M059J (cell line): ENCODE results near the gene INHA. TPM values are rescaled to one million over a fixed set of nuclear protein-coding genes. Genes with fewer than 3 reads are reported as not detected.
A peak's percentile ranks its signal among the peaks of the same experiment; 100 is the strongest.

Source experiments
- DNase-seq: peaks from one replicate; pipeline ENCODE4 v3.0.0-alpha.2; 2012; ENCODE audit warnings: low read depth
- total RNA-seq: library from RNA; depleted of rRNA; stranded (reverse); fragments of >200 nt; shearing (Covaris generic); gene quantifications from 2 replicates; pipeline ENCODE4 v1.2.3, GENCODE V29; 2014

INHA gene
- total RNA-seq, 1 experiment from 2014 or later, result 0.12 TPM

DNA sequence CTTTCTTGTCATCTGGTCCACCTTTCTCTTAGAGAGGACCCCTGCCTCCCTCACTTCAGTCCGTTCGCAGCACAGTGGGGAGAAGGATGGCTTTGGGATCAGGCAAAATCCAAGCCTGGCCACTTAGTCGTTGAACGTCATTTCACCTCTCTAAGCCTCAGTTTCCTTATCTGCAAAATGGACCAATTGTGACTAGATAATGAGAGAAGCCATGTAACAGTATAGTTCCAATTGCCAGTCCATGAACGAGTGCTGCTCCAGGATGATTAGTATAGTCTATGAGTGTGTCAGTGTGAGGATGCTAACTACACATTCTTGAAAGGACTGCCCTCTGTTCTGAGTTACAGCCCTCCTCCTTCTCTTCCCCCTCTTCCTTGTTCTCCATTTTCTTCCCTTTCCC is 1.1 kb downstream of the INHA start:
- DNase-seq, result no peak

DNA sequence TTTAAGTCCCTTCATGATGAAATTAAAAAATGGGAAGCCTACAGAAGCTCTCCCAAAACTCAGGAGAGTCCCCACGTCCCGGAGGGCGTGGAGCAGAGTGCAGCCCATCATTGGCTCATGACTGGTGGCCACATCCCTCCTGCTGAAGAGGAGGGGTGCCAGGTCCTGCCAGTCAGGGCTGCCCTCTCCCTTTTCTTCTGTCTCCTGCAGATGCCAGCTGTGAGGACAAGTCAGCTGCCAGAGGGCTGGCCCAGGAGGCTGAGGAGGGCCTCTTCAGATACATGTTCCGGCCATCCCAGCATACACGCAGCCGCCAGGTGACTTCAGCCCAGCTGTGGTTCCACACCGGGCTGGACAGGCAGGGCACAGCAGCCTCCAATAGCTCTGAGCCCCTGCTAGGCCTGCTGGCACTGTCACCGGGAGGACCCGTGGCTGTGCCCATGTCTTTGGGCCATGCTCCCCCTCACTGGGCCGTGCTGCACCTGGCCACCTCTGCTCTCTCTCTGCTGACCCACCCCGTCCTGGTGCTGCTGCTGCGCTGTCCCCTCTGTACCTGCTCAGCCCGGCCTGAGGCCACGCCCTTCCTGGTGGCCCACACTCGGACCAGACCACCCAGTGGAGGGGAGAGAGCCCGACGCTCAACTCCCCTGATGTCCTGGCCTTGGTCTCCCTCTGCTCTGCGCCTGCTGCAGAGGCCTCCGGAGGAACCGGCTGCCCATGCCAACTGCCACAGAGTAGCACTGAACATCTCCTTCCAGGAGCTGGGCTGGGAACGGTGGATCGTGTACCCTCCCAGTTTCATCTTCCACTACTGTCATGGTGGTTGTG is 2.6 kb downstream of the INHA start:
- DNase-seq, result no peak

DNA sequence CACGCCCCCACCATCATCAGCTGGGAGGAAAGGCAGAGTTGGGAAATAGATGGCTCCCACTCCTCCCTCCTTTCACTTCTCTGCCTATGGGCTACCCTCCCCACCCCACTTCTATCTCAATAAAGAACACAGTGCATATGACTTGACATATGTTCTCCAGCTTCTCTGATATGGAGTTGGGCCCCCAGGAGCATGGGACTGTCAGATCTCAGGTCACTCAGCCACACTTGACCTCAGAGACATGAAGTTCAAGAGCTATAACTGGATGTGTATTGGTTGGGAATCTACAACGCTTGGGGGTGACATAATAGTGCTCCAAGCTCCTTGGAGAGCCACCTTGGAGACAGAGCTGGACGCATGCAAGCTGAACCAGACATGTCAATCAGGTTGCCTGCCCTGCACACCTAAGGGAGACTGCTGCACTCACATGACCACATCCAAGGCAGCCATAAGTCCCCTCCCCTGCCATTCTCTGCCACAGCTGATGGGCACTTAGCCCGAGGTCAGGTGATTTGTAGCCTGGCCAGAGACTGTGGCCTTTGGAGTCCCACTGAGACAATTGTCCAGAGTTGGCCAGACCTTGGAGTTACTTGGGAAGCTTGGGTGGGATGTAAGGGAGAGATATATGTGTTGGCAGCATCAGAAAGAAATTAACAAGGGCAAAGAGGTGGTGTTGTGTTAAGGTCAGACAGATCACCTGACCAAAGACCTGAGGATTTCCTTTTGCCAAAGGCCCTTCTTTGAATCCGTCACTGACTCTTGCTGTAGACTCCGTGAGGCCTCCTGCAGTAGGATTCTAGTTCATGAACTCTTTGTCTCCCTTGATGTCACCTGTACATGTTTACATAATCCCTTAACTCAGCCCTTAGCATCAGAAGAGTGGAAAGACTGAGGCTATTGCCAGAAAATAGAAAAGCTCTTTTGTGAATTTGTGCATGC is 3.7 kb downstream of the INHA start:
- DNase-seq, result no peak

- peak; percentile 34 for DNase-seq
Observed at GRCh38 chr2:219576505-219577388, 4.6 kb downstream of the INHA start.

- no peak for DNase-seq
Observed at GRCh38 chr2:219578811-219579613, 6.9 kb downstream of the INHA start.

DNA sequence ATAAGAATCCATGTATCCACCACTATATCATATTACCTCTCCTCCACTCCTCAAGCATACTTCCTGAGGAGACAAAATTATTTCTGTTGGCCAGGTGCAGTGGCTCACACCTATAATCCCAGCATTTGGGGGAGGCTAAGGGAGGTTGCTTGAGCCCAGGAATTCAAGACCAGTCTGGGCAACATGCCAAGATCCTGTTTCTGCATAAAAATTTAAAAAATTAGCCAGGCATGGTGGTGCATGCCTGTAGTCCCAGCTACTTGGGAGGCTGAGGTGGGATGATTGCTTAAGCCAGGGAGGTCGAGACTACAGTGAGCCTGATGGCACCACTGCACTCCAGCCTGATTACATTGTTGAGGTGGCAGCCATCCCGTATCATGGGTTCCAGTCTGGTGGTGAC is 9.2 kb downstream of the INHA start:
- no peak for DNase-seq

DNA sequence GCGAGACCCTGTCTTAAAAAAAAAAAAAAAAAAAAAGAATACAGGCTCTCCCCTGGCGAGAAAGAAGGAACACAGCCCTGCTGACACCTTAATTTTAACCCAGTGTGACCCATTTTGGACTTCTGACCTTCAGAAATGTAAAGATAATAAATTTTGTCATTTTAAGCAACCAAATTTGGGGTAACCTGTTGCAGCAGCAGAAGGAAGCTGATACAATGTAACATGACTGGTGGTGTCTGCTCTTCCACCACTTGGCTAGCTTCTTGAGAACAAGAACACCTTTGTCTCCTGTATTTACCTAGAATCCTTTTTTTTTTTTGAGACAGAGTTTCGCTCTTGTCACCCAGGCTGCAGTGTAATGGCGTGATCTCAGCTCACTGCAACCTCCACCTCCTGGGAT is 19.0 kb downstream of the INHA start:
- no peak for DNase-seq

DNA sequence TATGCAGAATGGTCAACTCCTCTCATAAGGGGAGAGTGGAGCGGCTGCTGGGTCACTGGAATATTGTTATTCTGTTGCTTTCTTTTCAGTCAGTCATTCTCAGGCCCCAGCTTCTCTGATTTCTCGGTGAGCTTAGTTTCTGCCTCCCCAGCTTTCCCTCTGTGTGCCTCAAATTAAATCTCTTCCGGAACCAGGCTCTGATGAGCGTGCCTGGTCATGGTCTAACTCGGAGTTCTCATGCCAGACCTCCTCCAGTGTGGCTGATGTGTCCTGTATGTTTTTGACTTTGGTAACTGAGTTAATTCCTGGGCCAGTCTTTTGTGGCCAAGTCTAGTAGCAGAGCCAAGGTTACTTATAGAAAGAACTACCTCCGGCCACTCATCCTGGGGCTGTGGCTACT is 20.6 kb downstream of the INHA start:
- DNase-seq, result no peak

DNA sequence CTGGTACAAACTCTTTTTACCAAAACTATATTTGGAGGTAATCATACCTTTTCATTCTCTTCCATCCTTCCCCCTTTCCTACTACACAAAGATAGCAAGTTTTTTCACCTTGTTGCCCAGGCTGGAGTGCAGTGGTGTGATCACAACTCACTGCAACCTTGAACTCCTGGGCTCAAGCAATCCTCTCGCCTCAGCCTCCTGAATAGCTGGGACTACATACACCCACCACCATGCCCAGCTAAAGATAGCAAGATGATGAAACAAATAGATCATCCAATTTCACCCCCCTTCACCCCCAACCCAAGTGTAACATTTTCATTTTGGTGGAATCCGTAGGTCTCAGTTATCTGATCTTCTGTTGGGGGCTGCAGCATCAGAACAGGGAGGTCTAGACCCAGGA is 21.0 kb downstream of the INHA start:
- DNase-seq, result no peak

GRCh38 chr2:219595256-219595655 is 23.1 kb downstream of the INHA start:
- no peak for DNase-seq

DNA sequence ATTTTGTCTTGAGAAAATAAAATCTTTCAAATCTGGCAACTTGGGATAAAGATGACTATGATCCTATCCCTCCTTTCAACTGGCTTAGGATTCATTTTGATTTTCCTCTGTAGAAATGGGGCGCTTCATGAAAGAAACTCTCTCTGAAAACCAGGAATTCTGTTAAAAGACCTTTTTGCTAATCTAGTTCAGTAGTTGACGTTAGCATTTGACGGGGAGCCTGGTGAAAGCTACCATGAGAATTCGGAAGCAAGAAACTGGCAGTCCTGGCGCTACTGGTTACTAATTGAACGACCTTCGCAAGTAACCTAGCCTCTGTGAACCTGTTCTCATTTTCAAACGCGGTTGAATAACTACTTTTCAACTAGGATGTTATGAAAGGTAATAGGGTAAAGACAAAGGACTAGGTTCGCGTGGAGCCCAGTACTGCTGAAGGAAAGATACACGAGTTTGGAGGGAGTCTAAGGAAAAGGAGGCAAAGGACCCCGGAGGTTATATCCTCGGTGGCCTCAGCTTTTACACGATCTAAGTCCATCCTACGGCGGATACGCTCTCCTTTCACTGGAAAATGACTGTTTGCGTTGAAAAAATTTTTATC is 24.9 kb downstream of the INHA start:
- DNase-seq, result peak; percentile 30

- DNase-seq, result peak; percentile 97
Observed at GRCh38 chr2:219597552-219598307, 25.6 kb downstream of the INHA start, which contains the start of gene STK11IP. Gene STK11IP (plus strand): TSS chr2:219597857. CDS start chr2:219598120, 263 bp downstream.

- DNase-seq, result peak; percentile 23
Observed at GRCh38 chr2:219598308-219599078, 26.4 kb downstream of the INHA start.

GRCh38 chr2:219603771-219604170 is 31.7 kb downstream of the INHA start:
- no peak for DNase-seq

DNA sequence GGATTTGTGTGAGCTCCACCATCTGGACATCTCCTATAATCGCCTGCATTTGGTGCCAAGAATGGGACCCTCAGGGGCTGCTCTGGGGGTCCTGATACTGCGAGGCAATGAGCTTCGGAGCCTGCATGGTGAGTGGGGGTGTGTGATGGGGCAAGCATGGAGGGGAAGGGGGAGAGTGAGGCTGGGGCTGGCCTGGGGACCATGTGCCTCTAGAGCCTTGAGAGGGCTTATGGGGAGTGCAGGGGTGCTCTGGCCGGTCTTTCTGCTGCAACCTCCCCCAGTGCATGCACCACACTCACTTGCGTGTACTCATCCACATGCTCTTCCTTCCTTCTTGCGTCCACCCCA is 33.5 kb downstream of the INHA start:
- DNase-seq, result no peak

DNA sequence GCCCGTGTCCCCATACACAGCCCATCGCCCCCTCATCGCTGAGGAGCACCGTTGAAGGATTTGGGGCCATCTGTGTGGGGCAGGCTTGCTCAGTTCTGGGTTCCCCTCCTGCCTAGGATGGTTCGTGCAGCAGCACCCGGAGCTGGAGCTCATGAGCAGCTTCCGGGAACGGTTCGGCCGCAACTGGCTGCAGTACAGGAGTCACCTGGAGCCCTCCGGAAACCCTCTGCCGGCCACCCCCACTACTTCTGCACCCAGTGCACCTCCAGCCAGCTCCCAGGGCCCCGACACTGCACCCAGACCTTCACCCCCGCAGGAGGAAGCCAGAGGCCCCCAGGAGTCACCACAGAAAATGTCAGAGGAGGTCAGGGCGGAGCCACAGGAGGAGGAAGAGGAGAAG is 35.8 kb downstream of the INHA start:
- no peak for DNase-seq

- no peak for DNase-seq
Observed at GRCh38 chr2:219608399-219608964, 36.4 kb downstream of the INHA start.

DNA sequence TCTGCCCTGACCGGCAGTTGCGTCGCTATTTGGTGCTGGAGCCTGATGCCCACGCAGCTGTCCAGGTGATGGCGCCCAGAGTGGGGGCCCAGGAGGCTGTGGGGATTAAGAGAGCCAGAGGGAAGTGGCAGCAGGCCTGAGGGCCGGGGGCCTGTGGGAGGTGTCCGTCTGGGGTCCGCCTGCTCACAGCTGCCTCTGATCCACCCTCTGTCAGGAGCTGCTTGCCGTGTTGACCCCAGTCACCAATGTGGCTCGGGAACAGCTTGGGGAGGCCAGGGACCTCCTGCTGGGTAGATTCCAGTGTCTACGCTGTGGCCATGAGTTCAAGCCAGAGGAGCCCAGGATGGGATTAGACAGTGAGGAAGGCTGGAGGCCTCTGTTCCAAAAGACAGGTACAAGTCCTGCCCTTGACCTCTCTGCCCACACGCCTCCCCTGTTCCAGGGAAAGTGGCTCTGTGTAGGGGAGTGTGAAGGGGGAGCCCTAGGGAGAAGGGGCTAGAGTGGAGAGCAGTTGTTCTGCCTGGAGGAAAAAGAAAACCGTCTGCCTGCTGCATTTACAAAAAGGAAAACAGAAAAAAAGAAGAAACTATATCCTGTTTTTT is 37.1 kb downstream of the INHA start:
- no peak for DNase-seq
